ENCODE results near the gene PSME1. TPM values are rescaled to one million over a fixed set of nuclear protein-coding genes. Genes with fewer than 3 reads are reported as not detected.
A peak's percentile ranks its signal among the peaks of the same experiment; 100 is the strongest.

Gene PSME1
- total and polyA plus RNA-seq, 2 of the 13 experiments (the other 11 are each of a cell fraction or from before 2014, with no cell fraction given): 159 to 608 TPM

DNA sequence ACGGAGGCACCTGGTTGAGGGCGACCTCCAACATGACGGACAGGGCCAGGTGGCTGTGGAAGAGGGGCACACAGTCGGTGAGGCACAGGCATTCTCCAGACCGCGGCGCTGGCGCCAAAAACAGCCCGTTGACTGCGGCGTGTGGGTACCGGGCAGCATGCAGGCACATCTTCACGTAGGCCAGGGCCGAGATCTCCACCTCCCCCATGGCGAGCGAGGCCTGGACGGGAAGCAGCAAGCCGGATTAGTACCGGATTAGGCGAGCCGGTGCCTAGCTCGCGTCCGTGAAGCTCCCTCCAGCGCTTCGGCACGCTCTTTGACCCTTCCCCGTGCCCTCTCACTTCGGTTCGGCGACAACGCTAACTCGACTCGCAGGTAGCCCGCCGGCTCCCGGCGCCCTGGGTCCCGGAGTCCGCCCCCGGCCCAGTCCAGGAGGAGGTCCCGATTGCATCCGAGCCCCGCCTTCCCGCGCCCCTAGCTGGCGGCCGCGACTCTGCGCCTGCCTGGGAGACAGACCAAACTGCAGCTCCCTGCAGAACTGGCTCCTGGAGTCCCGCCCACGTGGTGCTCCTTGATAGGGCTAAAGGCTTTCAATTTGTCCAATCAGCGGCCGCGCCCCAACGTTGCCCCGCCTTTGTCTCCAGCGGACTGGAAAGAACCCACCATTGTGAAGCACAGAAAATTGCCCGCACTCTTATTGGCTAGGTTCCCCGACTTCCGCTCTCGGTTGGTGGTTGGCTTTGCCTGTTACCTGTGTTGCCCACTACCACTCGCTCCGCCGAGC, 5.3 kb downstream of the PSME1 start, which contains the start of gene EMC9 (continued):
- TF ChIP-seq EED (CRISPR knock-in tag; IDR thresholded peaks at IDR 0.05): peak; percentile 99
- TF ChIP-seq, protein P1, sequence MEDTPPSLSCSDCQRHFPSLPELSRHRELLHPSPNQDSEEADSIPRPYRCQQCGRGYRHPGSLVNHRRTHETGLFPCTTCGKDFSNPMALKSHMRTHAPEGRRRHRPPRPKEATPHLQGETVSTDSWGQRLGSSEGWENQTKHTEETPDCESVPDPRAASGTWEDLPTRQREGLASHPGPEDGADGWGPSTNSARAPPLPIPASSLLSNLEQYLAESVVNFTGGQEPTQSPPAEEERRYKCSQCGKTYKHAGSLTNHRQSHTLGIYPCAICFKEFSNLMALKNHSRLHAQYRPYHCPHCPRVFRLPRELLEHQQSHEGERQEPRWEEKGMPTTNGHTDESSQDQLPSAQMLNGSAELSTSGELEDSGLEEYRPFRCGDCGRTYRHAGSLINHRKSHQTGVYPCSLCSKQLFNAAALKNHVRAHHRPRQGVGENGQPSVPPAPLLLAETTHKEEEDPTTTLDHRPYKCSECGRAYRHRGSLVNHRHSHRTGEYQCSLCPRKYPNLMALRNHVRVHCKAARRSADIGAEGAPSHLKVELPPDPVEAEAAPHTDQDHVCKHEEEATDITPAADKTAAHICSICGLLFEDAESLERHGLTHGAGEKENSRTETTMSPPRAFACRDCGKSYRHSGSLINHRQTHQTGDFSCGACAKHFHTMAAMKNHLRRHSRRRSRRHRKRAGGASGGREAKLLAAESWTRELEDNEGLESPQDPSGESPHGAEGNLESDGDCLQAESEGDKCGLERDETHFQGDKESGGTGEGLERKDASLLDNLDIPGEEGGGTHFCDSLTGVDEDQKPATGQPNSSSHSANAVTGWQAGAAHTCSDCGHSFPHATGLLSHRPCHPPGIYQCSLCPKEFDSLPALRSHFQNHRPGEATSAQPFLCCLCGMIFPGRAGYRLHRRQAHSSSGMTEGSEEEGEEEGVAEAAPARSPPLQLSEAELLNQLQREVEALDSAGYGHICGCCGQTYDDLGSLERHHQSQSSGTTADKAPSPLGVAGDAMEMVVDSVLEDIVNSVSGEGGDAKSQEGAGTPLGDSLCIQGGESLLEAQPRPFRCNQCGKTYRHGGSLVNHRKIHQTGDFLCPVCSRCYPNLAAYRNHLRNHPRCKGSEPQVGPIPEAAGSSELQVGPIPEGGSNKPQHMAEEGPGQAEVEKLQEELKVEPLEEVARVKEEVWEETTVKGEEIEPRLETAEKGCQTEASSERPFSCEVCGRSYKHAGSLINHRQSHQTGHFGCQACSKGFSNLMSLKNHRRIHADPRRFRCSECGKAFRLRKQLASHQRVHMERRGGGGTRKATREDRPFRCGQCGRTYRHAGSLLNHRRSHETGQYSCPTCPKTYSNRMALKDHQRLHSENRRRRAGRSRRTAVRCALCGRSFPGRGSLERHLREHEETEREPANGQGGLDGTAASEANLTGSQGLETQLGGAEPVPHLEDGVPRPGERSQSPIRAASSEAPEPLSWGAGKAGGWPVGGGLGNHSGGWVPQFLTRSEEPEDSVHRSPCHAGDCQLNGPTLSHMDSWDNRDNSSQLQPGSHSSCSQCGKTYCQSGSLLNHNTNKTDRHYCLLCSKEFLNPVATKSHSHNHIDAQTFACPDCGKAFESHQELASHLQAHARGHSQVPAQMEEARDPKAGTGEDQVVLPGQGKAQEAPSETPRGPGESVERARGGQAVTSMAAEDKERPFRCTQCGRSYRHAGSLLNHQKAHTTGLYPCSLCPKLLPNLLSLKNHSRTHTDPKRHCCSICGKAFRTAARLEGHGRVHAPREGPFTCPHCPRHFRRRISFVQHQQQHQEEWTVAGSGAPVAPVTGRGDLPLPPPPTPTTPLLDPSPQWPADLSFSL (CRISPR knock-in tag; IDR thresholded peaks at IDR 0.05): no peak
- TF ChIP-seq FLYWCH1 (CRISPR knock-in tag; IDR thresholded peaks at IDR 0.05): no peak
- no peak for TF ChIP-seq ZFP36 (IDR thresholded peaks at IDR 0.05; ENCODE audit: borderline replicate concordance, low read depth, low read length, partially characterized antibody)
- TF ChIP-seq, protein P2, sequence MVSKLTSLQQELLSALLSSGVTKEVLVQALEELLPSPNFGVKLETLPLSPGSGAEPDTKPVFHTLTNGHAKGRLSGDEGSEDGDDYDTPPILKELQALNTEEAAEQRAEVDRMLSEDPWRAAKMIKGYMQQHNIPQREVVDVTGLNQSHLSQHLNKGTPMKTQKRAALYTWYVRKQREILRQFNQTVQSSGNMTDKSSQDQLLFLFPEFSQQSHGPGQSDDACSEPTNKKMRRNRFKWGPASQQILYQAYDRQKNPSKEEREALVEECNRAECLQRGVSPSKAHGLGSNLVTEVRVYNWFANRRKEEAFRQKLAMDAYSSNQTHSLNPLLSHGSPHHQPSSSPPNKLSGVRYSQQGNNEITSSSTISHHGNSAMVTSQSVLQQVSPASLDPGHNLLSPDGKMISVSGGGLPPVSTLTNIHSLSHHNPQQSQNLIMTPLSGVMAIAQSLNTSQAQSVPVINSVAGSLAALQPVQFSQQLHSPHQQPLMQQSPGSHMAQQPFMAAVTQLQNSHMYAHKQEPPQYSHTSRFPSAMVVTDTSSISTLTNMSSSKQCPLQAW (CRISPR knock-in tag; IDR thresholded peaks at IDR 0.05): no peak
- TF ChIP-seq CREB1 (IDR thresholded peaks at IDR 0.05): peak; percentile 91
- TF ChIP-seq CREB1 (CRISPR knock-in tag; IDR thresholded peaks at IDR 0.05): no peak
- TF ChIP-seq ASH2L (IDR thresholded peaks at IDR 0.05; ENCODE audit: insufficient read length, low read depth, low read length): peak; percentile 95
- TF ChIP-seq, protein P3, sequence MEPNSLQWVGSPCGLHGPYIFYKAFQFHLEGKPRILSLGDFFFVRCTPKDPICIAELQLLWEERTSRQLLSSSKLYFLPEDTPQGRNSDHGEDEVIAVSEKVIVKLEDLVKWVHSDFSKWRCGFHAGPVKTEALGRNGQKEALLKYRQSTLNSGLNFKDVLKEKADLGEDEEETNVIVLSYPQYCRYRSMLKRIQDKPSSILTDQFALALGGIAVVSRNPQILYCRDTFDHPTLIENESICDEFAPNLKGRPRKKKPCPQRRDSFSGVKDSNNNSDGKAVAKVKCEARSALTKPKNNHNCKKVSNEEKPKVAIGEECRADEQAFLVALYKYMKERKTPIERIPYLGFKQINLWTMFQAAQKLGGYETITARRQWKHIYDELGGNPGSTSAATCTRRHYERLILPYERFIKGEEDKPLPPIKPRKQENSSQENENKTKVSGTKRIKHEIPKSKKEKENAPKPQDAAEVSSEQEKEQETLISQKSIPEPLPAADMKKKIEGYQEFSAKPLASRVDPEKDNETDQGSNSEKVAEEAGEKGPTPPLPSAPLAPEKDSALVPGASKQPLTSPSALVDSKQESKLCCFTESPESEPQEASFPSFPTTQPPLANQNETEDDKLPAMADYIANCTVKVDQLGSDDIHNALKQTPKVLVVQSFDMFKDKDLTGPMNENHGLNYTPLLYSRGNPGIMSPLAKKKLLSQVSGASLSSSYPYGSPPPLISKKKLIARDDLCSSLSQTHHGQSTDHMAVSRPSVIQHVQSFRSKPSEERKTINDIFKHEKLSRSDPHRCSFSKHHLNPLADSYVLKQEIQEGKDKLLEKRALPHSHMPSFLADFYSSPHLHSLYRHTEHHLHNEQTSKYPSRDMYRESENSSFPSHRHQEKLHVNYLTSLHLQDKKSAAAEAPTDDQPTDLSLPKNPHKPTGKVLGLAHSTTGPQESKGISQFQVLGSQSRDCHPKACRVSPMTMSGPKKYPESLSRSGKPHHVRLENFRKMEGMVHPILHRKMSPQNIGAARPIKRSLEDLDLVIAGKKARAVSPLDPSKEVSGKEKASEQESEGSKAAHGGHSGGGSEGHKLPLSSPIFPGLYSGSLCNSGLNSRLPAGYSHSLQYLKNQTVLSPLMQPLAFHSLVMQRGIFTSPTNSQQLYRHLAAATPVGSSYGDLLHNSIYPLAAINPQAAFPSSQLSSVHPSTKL (CRISPR knock-in tag; IDR thresholded peaks at IDR 0.05): peak; percentile 61
- TF ChIP-seq HNF4G (IDR thresholded peaks at IDR 0.05; ENCODE audit: borderline replicate concordance, low read depth, low read length): 0 out of 2 replicates have a peak, but pooled peaks have one; percentile 23
- TF ChIP-seq HNF4G (CRISPR knock-in tag; IDR thresholded peaks at IDR 0.05; ENCODE audit: borderline replicate concordance, low read depth): peak; percentile 91
- TF ChIP-seq, protein P4, sequence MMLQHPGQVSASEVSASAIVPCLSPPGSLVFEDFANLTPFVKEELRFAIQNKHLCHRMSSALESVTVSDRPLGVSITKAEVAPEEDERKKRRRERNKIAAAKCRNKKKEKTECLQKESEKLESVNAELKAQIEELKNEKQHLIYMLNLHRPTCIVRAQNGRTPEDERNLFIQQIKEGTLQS (CRISPR knock-in tag; IDR thresholded peaks at IDR 0.05): peak; percentile 27; the same call in 1 of the 2 replicates
- TF ChIP-seq, protein P5, sequence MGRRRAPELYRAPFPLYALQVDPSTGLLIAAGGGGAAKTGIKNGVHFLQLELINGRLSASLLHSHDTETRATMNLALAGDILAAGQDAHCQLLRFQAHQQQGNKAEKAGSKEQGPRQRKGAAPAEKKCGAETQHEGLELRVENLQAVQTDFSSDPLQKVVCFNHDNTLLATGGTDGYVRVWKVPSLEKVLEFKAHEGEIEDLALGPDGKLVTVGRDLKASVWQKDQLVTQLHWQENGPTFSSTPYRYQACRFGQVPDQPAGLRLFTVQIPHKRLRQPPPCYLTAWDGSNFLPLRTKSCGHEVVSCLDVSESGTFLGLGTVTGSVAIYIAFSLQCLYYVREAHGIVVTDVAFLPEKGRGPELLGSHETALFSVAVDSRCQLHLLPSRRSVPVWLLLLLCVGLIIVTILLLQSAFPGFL (CRISPR knock-in tag; IDR thresholded peaks at IDR 0.05): no peak
- TF ChIP-seq CHD2 (IDR thresholded peaks at IDR 0.05; ENCODE audit: low read depth, low read length): no peak

Data from HepG2 (cell line).